Measurements from ENCODE around the gene MAMLD1.

The MAMLD1 gene

GRCh38 chrX:150502979-150503897, 140.1 kb downstream of the MAMLD1 start:
- Histone ChIP-seq H3K27me3 (replicated peaks; ENCODE audit: control insufficient read depth, insufficient read depth, low read length) (no peaks in the 10 kb centered on the region; the same call in none of the 2 replicates), H3K36me3 (ENCODE audit: control insufficient read depth, insufficient read depth, low read length) (no peaks in the 10 kb centered on the region), H3K4me3 (replicated peaks; ENCODE audit: low read depth, low read length) (no peak overlapping the region)
- no peak for DNase-seq (ENCODE audit: extremely low read depth, insufficient read length)
- no peak for TF ChIP-seq CTCF (IDR thresholded peaks at IDR 0.05; ENCODE audit: insufficient read depth, low read length, poor library complexity, severe bottlenecking)

DNA sequence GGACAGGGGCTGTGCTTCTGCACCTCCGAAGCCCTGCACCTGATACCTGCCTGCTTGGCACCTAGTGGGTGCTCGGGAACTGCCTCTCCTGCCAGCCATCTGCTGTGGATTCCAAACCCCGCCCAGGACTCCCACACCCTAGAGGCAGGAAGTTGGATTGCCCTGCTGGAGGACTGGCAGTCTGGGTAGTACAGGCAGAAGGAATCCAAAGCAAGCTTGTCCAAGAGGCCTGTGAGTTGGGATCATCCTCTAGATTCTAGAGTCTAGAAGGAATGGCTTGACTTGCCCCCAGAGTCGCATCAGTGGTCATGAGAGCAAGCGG, 140.7 kb downstream of the MAMLD1 start:
- Histone ChIP-seq H3K4me3 (replicated peaks; ENCODE audit: low read depth, low read length) (no peak overlapping the region), H3K27me3 (replicated peaks; ENCODE audit: control insufficient read depth, insufficient read depth, low read length) (no peaks in the 10 kb centered on the region; the same call in none of the 2 replicates), H3K36me3 (ENCODE audit: control insufficient read depth, insufficient read depth, low read length) (no peaks in the 10 kb centered on the region)
- no peak for DNase-seq (ENCODE audit: extremely low read depth, insufficient read length)
- no peak for TF ChIP-seq CTCF (IDR thresholded peaks at IDR 0.05; ENCODE audit: insufficient read depth, low read length, poor library complexity, severe bottlenecking)

GRCh38 chrX:150504397-150505182, 141.5 kb downstream of the MAMLD1 start:
- H3K4me3 ChIP-seq (replicated peaks; ENCODE audit: low read depth, low read length): no peak overlapping the region
- TF ChIP-seq CTCF (IDR thresholded peaks at IDR 0.05; ENCODE audit: insufficient read depth, low read length, poor library complexity, severe bottlenecking): no peak
- no peaks in the 10 kb centered on the region; the same call in none of the 2 replicates for H3K27me3 ChIP-seq (replicated peaks; ENCODE audit: control insufficient read depth, insufficient read depth, low read length)
- no peak for DNase-seq (ENCODE audit: extremely low read depth, insufficient read length)
- no peaks in the 10 kb centered on the region for H3K36me3 ChIP-seq (ENCODE audit: control insufficient read depth, insufficient read depth, low read length)

DNA sequence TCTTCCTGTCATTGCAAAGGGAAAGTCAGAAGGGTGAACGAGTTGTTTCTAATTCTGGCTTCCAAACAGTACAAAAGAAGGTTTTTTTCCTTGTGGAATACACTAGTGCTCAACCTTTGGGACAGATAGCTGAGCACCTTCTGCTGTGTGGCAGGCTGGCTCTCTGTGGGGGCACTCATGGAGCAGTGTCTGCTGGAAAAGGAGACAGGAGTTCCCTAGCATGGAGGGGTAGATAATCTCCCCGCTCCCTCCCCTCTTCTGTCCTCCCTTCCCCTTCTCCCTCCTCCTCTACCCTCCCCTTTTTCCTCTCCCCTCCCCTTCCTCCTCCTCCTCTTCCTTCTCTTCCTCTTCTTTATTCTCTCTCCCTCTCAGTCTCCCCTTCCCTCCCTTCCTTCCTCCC, 142.9 kb downstream of the MAMLD1 start:
- H3K4me3 ChIP-seq (replicated peaks; ENCODE audit: low read depth, low read length): no peak overlapping the region
- TF ChIP-seq CTCF (IDR thresholded peaks at IDR 0.05; ENCODE audit: insufficient read depth, low read length, poor library complexity, severe bottlenecking): no peak

DNA sequence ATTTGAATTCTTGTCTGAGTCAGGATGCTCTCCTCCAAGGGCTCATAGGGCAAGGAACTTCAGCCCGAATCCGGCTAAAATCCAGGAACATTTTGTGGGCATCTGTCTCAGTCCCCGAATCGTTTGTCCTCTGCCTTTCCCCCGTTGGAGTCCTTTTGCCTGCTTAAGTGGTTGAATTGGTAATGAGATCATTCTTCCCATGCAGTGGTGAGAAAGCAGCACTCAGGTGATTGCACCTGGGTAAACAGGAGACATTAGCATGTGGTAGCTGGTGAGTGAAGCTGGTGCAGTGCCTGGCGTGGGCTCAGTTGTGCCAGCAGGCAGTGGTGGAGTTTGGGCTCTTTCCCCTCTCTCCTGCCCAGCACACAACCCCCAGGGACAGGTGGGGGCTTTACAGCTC, 143.4 kb downstream of the MAMLD1 start:
- no peak overlapping the region for H3K4me3 ChIP-seq (replicated peaks; ENCODE audit: low read depth, low read length)

More for the DNA sequence above, 142.9 kb downstream of the MAMLD1 start:
- no peaks in the 10 kb centered on the region; the same call in none of the 2 replicates for H3K27me3 ChIP-seq (replicated peaks; ENCODE audit: control insufficient read depth, insufficient read depth, low read length)
- no peak for DNase-seq (ENCODE audit: extremely low read depth, insufficient read length)
- H3K36me3 ChIP-seq (ENCODE audit: control insufficient read depth, insufficient read depth, low read length): no peaks in the 10 kb centered on the region

More for the DNA sequence above, 143.4 kb downstream of the MAMLD1 start:
- TF ChIP-seq CTCF (IDR thresholded peaks at IDR 0.05; ENCODE audit: insufficient read depth, low read length, poor library complexity, severe bottlenecking): no peak
- no peak for DNase-seq (ENCODE audit: extremely low read depth, insufficient read length)
- Histone ChIP-seq H3K36me3 (ENCODE audit: control insufficient read depth, insufficient read depth, low read length) (no peaks in the 10 kb centered on the region), H3K27me3 (replicated peaks; ENCODE audit: control insufficient read depth, insufficient read depth, low read length) (no peaks in the 10 kb centered on the region; the same call in none of the 2 replicates)
